Fibroblast of lung (primary cell): Measurements from ENCODE around the gene SST.

ENCODE experiments used
- EZH2 ChIP-seq: IDR thresholded peaks from 2 replicates; pipeline ENCODE4 v1.5.1; 2012; ENCODE audit warnings: low read length, control low read depth, mild to moderate bottlenecking; ENCODE audit errors: missing control alignments
- TF ChIP-seq, protein P1 (sequence below), 2 donors: IDR thresholded peaks in 1 of 2; conservative IDR thresholded peaks in 1 of 2; 1 replicate in 1 of 2; 2 replicates in 1 of 2; pipeline ENCODE4 v1.5.1; 2011 to 2012; ENCODE audit warnings: low read length in 2 of 2, control low read depth in 1 of 2, inconsistent platforms in 1 of 2, low read depth in 1 of 2, mild to moderate bottlenecking in 1 of 2

DNA sequence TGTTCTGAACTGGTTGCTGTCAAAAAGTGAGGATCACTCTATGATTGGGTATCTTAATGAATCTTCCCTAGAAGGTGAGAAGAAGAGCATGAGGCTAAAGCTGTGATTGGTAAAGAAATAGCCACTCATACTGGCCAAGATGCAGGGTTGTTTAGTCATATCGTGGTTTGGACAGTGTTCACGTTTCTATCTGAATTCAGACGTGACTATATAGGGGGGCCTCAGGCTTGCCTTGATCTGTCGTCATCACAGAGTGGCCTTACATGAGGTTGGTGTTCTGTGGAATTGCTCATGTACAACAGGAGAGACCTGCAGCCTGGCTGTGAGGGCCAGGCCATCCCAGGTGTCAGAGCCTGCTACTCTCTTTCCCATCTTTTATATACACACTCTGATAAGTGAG is 19.8 kb upstream of the SST start:
- TF ChIP-seq, protein P1, sequence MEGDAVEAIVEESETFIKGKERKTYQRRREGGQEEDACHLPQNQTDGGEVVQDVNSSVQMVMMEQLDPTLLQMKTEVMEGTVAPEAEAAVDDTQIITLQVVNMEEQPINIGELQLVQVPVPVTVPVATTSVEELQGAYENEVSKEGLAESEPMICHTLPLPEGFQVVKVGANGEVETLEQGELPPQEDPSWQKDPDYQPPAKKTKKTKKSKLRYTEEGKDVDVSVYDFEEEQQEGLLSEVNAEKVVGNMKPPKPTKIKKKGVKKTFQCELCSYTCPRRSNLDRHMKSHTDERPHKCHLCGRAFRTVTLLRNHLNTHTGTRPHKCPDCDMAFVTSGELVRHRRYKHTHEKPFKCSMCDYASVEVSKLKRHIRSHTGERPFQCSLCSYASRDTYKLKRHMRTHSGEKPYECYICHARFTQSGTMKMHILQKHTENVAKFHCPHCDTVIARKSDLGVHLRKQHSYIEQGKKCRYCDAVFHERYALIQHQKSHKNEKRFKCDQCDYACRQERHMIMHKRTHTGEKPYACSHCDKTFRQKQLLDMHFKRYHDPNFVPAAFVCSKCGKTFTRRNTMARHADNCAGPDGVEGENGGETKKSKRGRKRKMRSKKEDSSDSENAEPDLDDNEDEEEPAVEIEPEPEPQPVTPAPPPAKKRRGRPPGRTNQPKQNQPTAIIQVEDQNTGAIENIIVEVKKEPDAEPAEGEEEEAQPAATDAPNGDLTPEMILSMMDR (conservative IDR thresholded peaks at IDR 0.05 in 1 of 2, IDR thresholded peaks at IDR 0.05 in 1 of 2; ENCODE audit: low read depth in 1 of 2, low read length in 2 of 2): no peak
- no peak for TF ChIP-seq EZH2
